GM18861 (cell line): ENCODE measurements around the gene UNKL.

Experiments
- ATAC-seq: cut with Tn5 transposase; IDR thresholded peaks from one replicate; pipeline ENCODE4 v1.9.1; 2021; ENCODE audit not compliant: unreplicated experiment

Gene UNKL

GRCh38 chr16:1407753-1408152, 6.8 kb downstream of the UNKL start:
- ATAC-seq: no peak

- no peak for ATAC-seq
Measured at GRCh38 chr16:1403733-1404132, 10.8 kb downstream of the UNKL start.

- no peak for ATAC-seq
Measured at GRCh38 chr16:1403036-1403435, 11.5 kb downstream of the UNKL start.

GRCh38 chr16:1401758-1402154, 12.7 kb downstream of the UNKL start:
- no peak for ATAC-seq

- ATAC-seq: no peak
Measured at GRCh38 chr16:1401061-1401757, 13.3 kb downstream of the UNKL start.

GRCh38 chr16:1398826-1399581, 15.5 kb downstream of the UNKL start:
- no peak for ATAC-seq

- ATAC-seq: no peak
Measured at GRCh38 chr16:1398351-1398750, 16.2 kb downstream of the UNKL start.

- no peak for ATAC-seq
Measured at GRCh38 chr16:1397779-1398178, 16.7 kb downstream of the UNKL start.

GRCh38 chr16:1395444-1396031, 19.0 kb downstream of the UNKL start:
- ATAC-seq: no peak

GRCh38 chr16:1394367-1394951, 20.0 kb downstream of the UNKL start:
- no peak for ATAC-seq

GRCh38 chr16:1393613-1394176, 20.8 kb downstream of the UNKL start:
- ATAC-seq: no peak

GRCh38 chr16:1392826-1393225, 21.7 kb downstream of the UNKL start:
- ATAC-seq: no peak

GRCh38 chr16:1390239-1390779, 24.2 kb downstream of the UNKL start:
- no peak for ATAC-seq

- no peak for ATAC-seq
Measured at GRCh38 chr16:1389762-1390161, 24.7 kb downstream of the UNKL start.

- no peak for ATAC-seq
Measured at GRCh38 chr16:1387331-1387730, 27.2 kb downstream of the UNKL start.

GRCh38 chr16:1385232-1385631, 29.3 kb downstream of the UNKL start:
- ATAC-seq: no peak

GRCh38 chr16:1383556-1383955, 30.9 kb downstream of the UNKL start:
- ATAC-seq: no peak

GRCh38 chr16:1381612-1382406, 32.7 kb downstream of the UNKL start:
- no peak for ATAC-seq

- ATAC-seq: no peak
Measured at GRCh38 chr16:1380195-1380594, 34.3 kb downstream of the UNKL start.

GRCh38 chr16:1379304-1380076, 35.0 kb downstream of the UNKL start:
- no peak for ATAC-seq
